ENCODE measurements around the gene JOSD1.
"Not testable (repeated sequence)": the region's sequence is repeated elsewhere in the genome, so short reads cannot be mapped to it uniquely, and the experiment has no call there.

JOSD1 gene

DNA sequence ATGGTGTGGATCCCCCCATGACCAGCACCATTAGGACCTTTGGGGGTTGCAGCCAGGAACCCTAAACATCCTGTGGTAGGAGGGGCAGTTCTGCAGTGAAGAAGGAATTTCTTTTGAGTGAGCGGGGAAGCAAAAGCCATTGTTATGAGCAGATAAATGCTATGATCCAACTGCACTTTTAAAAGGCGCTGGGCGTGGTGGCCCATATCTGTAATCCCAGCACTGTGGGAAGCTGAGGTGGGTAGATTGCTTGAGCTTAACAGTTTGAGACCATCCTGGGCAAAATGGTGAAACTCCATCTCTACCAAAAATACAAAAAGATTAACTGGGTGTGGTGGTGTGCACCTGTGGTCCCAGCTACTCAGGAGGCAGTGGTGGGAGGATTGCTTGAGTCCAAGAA is 24.9 kb downstream of the JOSD1 start:
- DNase-seq, result no peak

DNA sequence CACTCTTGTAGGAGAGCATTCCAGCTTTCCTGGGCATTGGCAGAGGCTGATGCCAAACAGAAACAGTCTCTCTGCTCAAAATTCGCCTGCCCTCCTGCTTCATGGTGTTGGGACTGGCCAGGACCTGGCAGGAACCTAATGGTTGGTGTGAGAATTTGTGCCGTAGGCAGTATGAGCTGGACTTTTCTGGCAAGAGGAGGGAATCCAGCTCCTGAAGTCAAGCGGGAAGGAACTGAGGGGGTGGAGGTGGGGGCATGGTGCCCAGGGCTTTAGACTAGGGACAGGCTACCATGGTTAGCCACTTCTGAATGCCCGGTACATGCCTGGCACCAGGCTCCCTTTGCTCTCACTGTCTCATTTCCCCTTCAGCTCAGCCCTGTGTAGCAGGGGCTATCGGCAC is 25.9 kb downstream of the JOSD1 start:
- DNase-seq, result no peak

DNA sequence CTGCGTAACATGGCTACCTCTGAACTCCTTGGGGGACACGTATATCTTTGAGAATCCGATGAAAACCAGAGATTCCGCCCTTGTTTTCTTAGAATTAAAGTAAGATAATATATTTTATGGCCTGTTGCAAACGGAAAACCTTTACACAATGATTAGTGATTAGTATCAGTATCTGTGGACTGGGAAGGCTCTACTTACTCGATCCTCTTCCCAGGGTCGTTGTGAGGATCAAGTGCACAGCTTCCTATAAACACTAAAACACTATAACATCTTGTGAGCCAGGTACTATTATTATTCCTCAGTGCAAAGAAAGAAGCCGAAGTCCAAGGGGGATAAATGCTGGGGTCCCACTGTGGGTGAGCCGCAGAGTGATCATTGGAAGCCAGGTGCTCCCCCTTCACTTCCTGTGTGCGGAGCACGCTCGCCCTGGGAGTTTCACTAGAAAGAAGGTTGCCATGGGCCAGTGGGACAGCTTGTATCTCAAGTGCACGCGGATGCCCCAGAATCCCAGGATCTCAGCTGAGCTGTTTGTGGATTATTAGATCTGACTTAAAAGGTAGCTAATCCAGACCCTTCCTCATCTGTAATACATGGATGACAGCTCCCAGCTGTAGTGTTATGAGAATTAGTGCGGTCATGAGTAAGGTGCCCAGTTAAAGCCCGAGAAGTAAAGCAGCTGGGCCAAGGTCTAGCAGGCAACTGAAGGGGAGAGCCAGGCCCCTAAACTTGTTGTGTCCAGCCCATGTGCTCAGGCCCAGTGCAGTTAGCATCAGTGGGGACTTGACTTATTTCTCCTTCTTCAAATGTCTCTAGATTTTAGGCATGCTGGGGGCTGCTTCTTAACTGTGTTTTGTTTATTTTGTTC is 43.5 kb downstream of the JOSD1 start:
- peak; percentile 13 for DNase-seq

DNA sequence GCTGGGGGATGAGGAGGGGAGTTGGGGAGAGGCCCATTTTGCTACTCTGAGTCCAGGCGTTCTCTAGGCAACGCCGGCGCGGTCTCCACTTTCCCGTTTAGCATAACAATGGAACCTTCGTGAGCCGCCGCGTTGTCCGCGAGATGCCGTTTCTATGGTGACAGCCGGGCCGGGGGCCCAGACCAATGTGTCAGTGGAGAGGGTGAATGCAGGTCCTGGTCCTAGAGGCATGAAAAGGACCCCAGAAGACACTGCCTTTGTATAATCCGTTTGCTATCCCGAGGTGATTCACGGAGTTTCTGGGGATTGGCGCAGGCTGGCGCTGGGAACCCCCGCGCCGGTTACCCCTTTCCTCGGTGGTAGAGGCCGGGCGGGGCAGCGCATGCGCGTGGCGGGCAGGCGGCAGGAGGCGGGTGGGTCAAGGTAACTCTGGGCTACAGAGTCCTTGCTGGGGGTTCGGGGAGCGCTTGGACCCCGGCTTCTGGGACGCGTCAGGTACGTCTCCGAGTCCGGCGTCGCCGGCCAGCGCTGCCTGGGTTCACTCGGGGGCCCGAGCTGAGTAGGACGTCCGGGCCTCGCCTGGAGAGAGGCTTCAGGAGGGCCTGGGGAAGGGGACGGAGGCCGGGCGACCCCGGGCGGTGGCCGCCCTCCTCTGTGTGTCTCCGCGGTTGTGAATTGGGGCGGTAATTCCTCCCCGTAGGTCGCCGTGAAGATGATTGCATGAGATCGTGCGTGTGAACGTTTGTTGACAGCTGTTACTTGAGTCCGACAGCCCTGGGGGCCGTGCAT is 44.3 kb downstream of the JOSD1 start, which contains the start of the genes CBY1 and FAM227A:
TSS of gene CBY1 (plus strand) at position 383 of the 789 bp plus-strand sequence. CDS start 11,417 bp downstream, outside the sequence.
TSS of gene FAM227A (minus strand) at position 137 of the 789 bp plus-strand sequence. CDS start 6,224 bp downstream, outside the sequence.
- DNase-seq, result peak; percentile 82

DNA sequence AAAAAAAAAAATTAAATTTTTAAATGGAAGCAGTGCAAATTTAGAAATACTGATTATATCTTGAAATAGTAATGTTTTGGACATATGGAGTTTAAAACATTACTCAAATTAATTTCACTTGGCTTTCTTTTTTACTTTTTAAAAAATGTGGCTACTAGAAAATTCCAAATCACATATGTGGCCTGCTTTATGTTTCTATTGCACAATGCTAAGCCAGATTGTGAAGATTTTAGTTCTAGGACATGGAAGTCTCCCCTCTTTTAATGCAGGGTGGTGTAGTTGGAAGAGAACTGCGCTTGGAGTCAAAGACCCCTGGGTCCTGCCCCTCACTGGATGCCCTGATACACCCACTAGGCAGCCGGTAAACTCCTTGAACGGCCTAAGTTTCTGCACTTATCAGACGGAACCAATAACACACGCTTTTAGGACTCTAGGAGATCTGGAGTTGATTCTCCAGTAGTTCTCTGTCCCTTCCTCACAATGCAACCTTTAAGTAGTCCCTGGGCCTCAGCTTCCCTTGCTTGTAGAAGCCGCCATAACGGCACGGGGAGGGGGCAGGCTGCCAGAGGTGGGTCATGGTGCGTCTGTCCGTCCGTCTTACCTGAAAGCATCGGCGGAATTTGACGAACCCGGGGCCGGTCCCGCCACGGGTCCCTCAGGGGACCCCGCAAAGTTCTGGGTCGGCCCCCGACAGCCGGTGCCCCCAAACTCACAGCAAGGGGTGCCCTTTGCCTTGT is 45.1 kb downstream of the JOSD1 start:
- no peak for DNase-seq

DNA sequence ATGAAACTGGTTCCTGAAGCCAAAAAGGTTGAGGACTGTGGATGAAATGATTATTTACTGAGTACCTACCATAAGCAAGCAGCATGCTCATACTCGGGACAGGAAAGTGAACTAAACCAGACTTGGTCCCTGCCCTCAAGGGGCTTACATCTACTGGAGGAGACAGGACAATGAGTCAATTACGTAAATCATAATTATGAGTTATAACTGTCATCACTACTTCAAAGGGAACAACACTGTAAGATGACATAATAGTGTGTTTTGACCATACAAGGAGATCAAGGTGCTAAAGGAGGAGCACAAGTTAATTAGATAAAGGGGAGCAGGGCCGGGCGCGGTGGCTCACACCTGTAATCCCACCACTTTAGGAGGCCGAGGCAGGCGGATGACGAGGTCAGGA is 47.0 kb downstream of the JOSD1 start:
- DNase-seq, result no peak

DNA sequence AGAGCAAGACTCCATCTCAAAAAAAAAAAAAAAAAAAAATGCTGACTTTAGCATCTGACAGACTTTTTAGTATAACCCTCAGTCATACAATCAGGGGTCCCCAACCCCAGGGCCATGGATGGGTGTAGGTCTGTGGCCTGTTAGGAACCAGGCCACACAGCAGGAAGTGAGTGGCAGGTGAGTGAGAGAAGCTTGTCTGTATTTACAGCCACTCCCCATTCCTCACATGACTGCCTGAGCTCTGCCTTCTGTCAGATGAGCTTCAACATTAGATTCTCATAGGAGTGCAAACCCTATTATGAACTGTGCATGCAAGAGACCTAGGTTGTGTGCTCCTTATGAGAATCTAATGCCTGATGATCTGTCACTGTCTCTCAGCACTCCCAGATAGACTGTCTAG is 47.9 kb downstream of the JOSD1 start:
- DNase-seq, result no peak

DNA sequence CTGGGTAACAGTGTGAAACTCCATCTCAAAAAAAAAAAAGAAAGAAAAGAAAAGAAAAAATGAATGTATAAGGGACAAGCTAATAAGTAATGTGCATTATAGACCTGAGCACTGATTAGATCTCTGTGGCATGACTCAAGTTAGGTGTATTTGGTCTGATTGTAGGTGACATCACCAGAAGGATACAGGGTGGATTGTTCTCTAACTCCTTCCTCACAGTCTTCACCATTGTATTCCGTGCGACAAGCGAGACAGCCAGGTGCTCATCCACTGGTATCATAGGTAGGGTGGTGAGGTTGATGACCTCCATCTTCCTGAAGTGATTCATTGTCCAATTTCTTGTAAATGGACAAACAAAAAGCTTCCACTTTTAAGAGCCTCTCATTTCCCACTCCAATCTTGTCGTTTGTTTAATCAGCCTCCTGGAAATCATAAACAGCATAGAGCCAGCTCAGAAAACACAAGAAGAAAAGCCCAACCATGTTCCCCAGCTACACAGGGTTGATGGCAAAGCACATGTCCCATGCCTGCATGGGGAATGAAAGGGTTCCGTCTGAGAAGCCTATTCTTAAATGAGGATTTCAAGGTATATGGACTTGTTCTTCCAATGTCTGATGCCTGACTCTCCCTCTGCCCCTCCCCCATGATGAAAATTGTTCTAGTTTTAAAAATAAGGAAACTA is 50.8 kb downstream of the JOSD1 start:
- DNase-seq, result no peak

DNA sequence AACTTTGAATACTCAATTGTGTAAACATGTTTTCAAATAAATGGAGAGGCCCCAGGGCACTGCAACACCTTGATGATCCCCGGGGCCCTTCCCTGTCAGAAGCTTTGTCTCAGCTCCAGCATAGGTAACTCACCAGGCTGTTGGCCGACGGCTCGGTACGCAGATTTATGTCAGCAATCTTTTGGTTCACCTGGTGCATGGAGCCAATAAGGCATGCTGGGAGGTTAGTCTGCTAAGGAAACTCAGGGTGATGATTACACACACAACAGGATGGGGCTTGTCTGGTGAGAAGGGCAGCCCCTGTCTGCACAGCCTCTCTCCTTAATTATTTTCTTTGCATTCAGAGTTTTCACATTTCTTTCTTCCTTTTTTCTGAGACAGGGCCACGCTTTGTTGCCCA is 55.3 kb downstream of the JOSD1 start:
- DNase-seq, result no peak

DNA sequence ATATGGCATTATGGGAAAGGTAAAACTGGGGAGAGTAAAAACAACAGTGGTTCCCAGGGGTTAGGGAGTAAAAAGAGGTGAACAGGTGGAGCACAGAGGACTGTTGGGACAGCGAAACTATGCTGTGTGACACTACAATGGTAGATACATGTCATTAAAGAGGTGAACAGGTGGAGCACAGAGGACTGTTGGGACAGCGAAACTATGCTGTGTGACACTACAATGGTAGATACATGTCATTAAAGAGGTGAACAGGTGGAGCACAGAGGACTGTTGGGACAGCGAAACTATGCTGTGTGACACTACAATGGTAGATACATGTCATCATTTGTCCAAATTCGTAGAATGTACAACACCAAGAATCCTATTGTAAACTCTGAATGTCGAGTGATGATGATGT is 56.5 kb downstream of the JOSD1 start:
- not testable (repeated sequence) for DNase-seq

DNA sequence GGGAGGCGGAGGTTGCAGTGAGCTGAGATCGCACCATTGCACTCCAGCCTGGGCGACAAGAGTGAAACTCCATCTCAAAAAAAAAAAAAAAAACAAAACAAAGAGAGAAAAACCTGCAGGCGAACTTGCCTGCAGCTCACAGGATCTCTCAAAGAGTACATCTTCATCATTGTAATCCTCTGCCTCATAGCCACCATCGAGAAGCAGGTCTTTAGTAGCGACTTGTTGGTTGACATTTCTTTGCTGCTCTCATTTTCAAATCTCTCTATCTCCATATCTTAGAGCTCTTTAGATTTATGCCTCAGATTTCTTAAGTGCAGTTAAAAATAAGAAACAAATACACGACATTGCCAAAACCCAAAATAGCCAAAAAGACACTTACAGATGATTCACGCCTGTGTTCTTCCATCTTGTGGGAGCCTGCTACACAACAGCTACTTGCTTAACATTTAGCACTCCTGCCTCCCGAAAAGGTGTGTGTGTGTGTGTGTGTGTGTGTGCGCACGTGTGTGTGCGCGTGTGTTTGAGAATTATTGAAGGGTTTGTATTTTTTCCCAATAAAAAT is 59.2 kb downstream of the JOSD1 start:
- DNase-seq, result no peak

DNA sequence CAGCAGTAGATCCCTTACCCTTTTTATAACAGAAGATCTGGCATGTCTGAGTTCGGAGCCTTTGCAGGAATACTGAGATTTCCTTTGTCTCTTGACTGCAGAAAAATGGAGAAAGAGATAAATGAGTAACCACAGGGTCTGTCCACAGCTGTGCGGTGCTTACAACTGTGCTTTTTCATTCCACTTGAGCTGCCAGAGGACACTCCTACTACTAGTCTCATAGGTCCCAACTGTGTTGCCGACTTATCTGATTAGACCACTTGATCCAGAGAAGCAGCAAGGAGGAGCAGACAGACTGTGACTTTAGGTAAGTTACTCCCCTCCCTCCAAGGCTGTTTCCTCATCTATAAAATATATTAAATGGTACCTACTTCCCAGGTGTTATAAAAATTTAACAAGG is 62.0 kb downstream of the JOSD1 start:
- no peak for DNase-seq

DNA sequence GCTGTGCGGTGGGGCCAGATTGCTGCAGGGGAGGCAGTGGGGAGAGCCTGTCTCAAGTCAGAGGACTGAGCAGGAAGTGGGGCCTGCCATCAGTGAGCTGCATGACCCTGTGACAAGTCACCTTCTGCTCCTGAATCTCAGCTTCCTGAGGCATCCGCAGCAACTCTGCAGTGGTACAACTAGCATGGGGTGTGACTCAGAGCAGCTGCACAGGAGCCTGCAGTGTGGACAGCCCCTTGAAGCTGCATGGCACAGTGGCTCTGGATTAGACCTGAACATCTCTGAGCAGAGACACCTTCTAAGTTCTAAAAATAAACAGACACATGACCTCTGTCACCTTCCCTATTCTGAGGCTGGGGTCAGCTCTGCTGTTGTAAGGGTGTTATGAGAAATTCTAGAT is 62.5 kb downstream of the JOSD1 start:
- DNase-seq, result no peak

All from activated gamma-delta T cell treated with Interleukin-2 at 50 U/mL for 16 hours (primary cell).